ENCODE data around the gene ZFP91.

The ZFP91 gene

GRCh38 chr11:58625826-58626460 lies 47.1 kb downstream of the ZFP91 start:
- Histone ChIP-seq H3K27ac (no peak overlapping the region), H3K9me3 (ENCODE audit: control insufficient read depth, low read length) (no peaks in the 10 kb centered on the region), H3K4me3 (ENCODE audit: low read depth, low read length) (no peak overlapping the region), H3K4me1 (peaks cover 6% of the 10 kb centered on the region), H2AFZ (no peak overlapping the region), H3K9ac (no peak overlapping the region), H3K36me3 (ENCODE audit: control insufficient read depth, insufficient read depth, low read length) (no peaks in the 10 kb centered on the region), H3K4me2 (ENCODE audit: low read length) (no peak overlapping the region), H3K79me2 (no peaks in the 10 kb centered on the region), H3K27me3 (ENCODE audit: control insufficient read depth, insufficient read depth, low read length) (no peaks in the 10 kb centered on the region)
- no peak for TF ChIP-seq CTCF (IDR thresholded peaks at IDR 0.05)

- Histone ChIP-seq H3K36me3 (ENCODE audit: control insufficient read depth, insufficient read depth, low read length) (no peaks in the 10 kb centered on the region), H2AFZ (no peak overlapping the region), H3K4me1 (peaks cover 6% of the 10 kb centered on the region), H3K27ac (peak overlapping the region; percentile 47), H3K79me2 (no peaks in the 10 kb centered on the region), H3K4me2 (ENCODE audit: low read length) (no peak overlapping the region), H3K4me3 (ENCODE audit: low read depth, low read length) (no peak overlapping the region), H3K9ac (no peak overlapping the region), H3K27me3 (ENCODE audit: control insufficient read depth, insufficient read depth, low read length) (no peaks in the 10 kb centered on the region), H3K9me3 (ENCODE audit: control insufficient read depth, low read length) (no peaks in the 10 kb centered on the region)
- no peak for TF ChIP-seq CTCF (IDR thresholded peaks at IDR 0.05)
Observed at GRCh38 chr11:58626934-58627483, 48.1 kb downstream of the ZFP91 start.

- Histone ChIP-seq H3K36me3 (ENCODE audit: control insufficient read depth, insufficient read depth, low read length) (no peaks in the 10 kb centered on the region), H3K4me2 (ENCODE audit: low read length) (no peak overlapping the region), H3K79me2 (no peaks in the 10 kb centered on the region), H3K4me1 (peaks cover 6% of the 10 kb centered on the region), H3K4me3 (ENCODE audit: low read depth, low read length) (no peak overlapping the region), H3K27ac (peak overlapping the region; percentile 33), H3K9me3 (ENCODE audit: control insufficient read depth, low read length) (no peaks in the 10 kb centered on the region), H3K27me3 (ENCODE audit: control insufficient read depth, insufficient read depth, low read length) (no peaks in the 10 kb centered on the region), H2AFZ (no peak overlapping the region), H3K9ac (no peak overlapping the region)
- no peak for TF ChIP-seq CTCF (IDR thresholded peaks at IDR 0.05)
Observed at GRCh38 chr11:58628446-58628845, 49.6 kb downstream of the ZFP91 start.

- H3K27ac ChIP-seq: no peak overlapping the region
- no peaks in the 10 kb centered on the region for H3K27me3 ChIP-seq (ENCODE audit: control insufficient read depth, insufficient read depth, low read length)
- no peaks in the 10 kb centered on the region for H3K9me3 ChIP-seq (ENCODE audit: control insufficient read depth, low read length)
- no peak overlapping the region for H3K4me3 ChIP-seq (ENCODE audit: low read depth, low read length)
- H3K4me2 ChIP-seq (ENCODE audit: low read length): no peak overlapping the region
- no peak overlapping the region for H3K9ac ChIP-seq
- H3K79me2 ChIP-seq: no peaks in the 10 kb centered on the region
- peaks cover 9% of the 10 kb centered on the region for H3K4me1 ChIP-seq
- TF ChIP-seq CTCF (IDR thresholded peaks at IDR 0.05): peak; percentile 47
- no peaks in the 10 kb centered on the region for H3K36me3 ChIP-seq (ENCODE audit: control insufficient read depth, insufficient read depth, low read length)
- H2AFZ ChIP-seq: no peak overlapping the region
Observed at GRCh38 chr11:58629857-58630256, 51.0 kb downstream of the ZFP91 start.

GRCh38 chr11:58631378-58631777 lies 52.5 kb downstream of the ZFP91 start:
- TF ChIP-seq CTCF (IDR thresholded peaks at IDR 0.05): no peak
- no peaks in the 10 kb centered on the region for H3K9me3 ChIP-seq (ENCODE audit: control insufficient read depth, low read length)
- no peak overlapping the region for H3K9ac ChIP-seq
- no peaks in the 10 kb centered on the region for H3K79me2 ChIP-seq
- H3K36me3 ChIP-seq (ENCODE audit: control insufficient read depth, insufficient read depth, low read length): no peaks in the 10 kb centered on the region
- no peak overlapping the region for H3K4me3 ChIP-seq (ENCODE audit: low read depth, low read length)
- no peak overlapping the region for H3K4me2 ChIP-seq (ENCODE audit: low read length)
- H2AFZ ChIP-seq: no peak overlapping the region
- peaks cover 14% of the 10 kb centered on the region for H3K4me1 ChIP-seq
- no peak overlapping the region for H3K27ac ChIP-seq
- no peaks in the 10 kb centered on the region for H3K27me3 ChIP-seq (ENCODE audit: control insufficient read depth, insufficient read depth, low read length)

Measured in parathyroid adenoma (tissue), 2 donors.